GM19438 (cell line): ENCODE results near the gene IKZF5.

Experiments used
- ATAC-seq: cut with Tn5 transposase; IDR thresholded peaks from one replicate; pipeline ENCODE4 v1.9.1; 2021; ENCODE audit warnings: low read depth; ENCODE audit not compliant: unreplicated experiment

IKZF5 gene, protein sequence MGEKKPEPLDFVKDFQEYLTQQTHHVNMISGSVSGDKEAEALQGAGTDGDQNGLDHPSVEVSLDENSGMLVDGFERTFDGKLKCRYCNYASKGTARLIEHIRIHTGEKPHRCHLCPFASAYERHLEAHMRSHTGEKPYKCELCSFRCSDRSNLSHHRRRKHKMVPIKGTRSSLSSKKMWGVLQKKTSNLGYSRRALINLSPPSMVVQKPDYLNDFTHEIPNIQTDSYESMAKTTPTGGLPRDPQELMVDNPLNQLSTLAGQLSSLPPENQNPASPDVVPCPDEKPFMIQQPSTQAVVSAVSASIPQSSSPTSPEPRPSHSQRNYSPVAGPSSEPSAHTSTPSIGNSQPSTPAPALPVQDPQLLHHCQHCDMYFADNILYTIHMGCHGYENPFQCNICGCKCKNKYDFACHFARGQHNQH

GRCh38 chr10:123008355-123009104 lies at the start of gene IKZF5, which contains the start of gene ACADSB:
Gene IKZF5 (minus strand): TSS chr10:123008795. CDS start chr10:122998625, 10,170 bp downstream.
Gene ACADSB (plus strand): TSS chr10:123009006. CDS start chr10:123009030, 24 bp downstream.
- ATAC-seq: peak; percentile 75

GRCh38 chr10:123057968-123058367 lies 49.4 kb upstream of the IKZF5 start:
- ATAC-seq: no peak

GRCh38 chr10:123045961-123046731 lies 37.6 kb upstream of the IKZF5 start:
- no peak for ATAC-seq

DNA sequence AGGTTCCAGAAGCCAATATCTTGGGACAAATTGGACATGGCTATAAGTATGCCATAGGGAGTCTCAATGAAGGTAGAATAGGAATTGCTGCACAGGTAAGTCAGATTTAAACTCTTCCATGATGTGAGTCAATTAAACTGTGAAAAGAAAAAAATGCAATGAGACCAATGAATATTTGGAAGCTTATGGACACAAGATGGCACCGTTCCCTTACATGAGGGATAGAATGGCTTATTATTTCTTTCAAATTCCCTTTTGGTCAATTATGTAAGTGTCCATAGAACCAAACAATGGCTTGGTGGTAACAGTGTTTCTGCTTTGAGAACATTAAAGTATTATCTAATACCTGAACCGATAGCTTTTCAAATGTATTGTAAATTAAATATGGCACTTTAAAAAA lies 35.8 kb upstream of the IKZF5 start:
- ATAC-seq: no peak

DNA sequence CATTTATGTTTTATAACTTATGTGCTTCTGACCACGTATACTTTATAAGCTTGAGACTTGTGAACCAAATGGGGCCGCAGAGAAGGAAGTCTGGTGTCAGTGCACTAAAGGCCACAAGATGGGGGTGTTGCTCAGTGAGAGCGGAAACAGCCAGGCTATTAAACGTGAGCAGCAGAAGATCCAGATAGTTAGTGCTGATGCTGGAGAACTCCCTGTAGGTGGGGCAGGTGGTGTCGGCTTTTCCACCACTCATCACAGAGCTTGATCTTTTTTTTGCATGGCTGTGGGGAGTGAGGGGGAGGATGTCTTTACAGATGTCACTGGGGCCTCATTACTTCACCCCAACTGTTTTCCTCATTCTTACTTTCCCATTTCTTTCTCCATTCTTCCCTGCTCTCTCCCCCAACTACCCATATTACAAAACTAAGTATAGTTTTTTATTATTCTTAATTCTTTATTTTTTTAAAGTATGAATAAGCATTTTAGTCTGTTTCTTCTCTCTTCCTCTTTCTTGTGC lies 34.9 kb upstream of the IKZF5 start:
- no peak for ATAC-seq

GRCh38 chr10:123042708-123043408 lies 34.3 kb upstream of the IKZF5 start:
- no peak for ATAC-seq

- no peak for ATAC-seq
Measured at GRCh38 chr10:123039632-123039930, 31.0 kb upstream of the IKZF5 start.

- no peak for ATAC-seq
Measured at GRCh38 chr10:123038782-123039631, 30.4 kb upstream of the IKZF5 start.

DNA sequence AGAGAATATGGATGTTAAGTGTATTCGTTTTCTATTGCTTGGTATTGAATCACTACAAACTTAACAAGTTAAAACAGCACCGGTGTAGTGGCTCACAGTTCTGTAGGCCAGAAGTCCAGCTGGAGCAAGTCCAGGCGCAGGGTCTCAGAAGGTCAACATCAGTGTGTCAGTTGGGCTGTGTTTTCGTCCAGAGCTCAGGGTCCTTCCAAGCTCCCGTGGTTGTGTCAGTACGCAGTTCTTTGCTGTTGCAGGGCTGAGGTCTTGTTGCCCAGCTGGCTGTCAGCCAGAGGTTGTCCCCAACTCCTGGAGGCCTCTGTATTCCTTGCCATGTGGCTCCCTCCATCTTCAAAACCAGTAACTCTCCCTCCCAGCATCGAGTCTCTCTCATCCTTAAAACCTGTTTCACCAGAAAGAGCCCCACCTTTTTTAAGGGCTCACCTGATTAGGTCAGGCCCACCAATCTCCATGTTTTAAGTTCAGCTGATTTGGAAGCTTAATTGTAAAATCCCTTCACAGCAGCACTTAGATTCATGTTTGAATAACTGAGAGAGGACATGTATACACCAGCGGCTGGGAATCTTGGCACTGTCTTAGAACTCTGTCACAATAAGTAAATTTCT lies 27.0 kb upstream of the IKZF5 start:
- ATAC-seq: no peak

- no peak for ATAC-seq
Measured at GRCh38 chr10:123034332-123034731, 25.7 kb upstream of the IKZF5 start.

DNA sequence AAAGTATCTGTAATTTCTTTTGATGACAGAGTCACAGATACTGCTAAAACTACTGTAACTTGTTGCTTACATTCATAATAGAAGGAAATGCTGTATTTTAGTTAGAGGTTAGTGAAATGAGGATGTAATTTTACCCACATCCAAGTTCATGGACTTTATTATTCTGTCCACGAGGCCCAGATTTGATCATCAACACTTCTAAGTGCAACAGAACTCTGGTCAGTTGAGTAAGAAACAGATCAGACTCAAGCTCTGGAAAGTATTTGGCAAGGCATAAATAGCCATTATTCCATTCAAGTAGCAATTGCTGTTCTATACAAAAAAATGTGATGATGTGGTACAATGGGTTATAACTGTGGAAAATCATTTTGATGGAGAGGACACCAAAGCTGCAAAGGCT lies 22.5 kb upstream of the IKZF5 start:
- ATAC-seq: no peak

- no peak for ATAC-seq
Measured at GRCh38 chr10:123027861-123028260, 19.3 kb upstream of the IKZF5 start.

DNA sequence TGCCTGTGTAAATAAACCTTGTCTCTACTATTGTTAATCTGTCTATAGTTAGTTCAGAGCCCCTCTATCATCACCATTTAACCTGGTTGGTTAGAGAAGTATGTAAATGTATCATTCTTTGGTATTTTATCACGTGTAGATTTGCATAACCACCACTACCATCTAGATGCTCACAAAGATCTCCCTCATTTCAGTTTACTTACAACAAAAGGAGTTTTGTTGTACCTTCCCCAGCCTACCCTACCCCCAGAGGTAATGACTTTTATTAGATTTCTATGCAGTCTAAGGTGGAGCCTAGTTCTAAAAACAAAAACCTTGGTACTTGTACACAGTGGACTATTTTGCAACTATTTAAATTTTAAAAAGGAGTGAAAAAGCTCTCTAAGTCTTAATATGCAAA lies 17.7 kb upstream of the IKZF5 start:
- ATAC-seq: no peak

GRCh38 chr10:123024540-123024939 lies 15.9 kb upstream of the IKZF5 start:
- ATAC-seq: no peak

- ATAC-seq: no peak
Measured at GRCh38 chr10:123021517-123021916, 12.9 kb upstream of the IKZF5 start.

DNA sequence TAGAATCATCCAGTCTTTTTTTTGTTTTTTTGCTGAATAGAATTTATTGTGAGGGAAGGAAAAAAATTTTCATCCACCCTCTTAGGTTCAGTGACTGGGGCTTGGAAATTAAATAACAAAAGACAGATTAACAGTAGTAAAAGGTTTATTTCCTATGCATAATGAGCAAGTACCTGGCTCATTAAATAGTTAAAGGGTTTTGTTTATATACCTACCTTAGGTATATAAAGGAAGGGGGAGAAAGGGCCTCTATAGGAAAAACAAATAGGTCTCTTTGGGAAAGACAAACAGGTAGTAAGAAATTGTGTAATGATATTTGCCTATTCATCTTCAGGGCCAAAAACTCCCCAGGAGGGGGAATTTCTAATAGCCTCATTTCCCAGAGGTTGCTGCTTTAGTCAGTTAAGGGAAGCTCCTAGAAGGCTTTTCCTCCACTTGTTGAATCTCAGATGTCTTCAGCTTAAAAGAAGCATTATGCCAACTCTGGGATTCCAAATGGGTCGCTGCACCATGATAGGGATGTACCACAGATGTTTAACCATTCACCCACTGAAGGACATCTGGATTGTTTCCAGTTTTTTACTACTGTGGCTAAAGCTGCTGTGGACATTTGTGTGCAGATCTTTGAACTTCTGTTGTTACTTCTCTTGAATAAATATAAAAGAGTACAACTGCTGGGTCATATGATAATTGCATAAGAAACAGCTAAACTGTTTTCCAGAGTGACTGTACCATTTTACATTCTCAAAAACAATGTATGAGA lies 11.5 kb upstream of the IKZF5 start:
- ATAC-seq: no peak

DNA sequence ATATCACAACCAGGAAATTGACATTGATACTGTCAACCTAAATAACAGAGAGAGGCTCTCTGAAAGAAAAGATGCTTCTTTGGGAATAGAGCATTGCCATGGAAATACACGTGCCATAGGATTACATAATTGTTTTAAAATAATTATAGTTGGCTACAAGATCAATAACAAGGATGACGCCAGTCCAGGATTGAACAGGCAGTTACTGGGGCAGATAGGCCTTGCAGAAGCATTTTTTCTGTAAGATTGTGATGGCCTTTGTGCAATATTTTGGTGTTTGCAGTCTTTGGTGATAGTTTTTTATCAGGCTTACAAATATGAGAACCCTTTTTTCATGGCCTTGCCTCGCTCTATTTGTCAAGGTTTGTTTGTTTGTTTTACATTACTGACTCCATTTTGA lies 10.7 kb upstream of the IKZF5 start:
- no peak for ATAC-seq

DNA sequence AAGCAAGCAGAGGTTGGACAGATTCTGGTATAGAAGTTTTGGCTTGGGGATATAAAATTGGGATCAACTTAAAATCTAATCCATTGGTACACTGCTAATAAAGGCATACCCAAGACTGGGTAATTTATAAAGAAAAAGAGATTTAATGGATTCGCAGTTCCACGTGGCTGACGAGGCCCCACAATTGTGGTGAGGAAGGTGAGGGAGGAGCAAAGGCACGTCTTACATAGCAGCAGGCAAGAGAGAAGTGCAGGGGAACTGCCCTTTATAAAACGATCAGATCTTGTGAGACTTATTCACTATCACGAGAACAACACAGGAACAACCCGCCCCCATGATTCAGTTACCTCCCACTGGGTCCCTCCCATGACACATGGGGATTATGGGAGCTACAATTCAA lies 9.9 kb upstream of the IKZF5 start:
- no peak for ATAC-seq
